Activated T-cell treated with anti-CD3 and anti-CD28 coated beads, Interleukin-2, amount 50 U/mL, for 72 hours (primary cell): Measurements from ENCODE around the gene PRKAA1. TPM values are rescaled to one million over a fixed set of nuclear protein-coding genes. Genes with fewer than 3 reads are reported as not detected.
"Not testable (repeated sequence)": the region's sequence is repeated elsewhere in the genome, so short reads cannot be mapped to it uniquely, and the experiment has no call there.

Experiments used
- ATAC-seq, 2 donors: fragments of 150-1000 bp; cut with Tn5 transposase; replicated peaks in 1 of 2; 2 replicates each; pipeline ENCODE4 v1.10.0; 2021; ENCODE audit warnings: moderate library complexity in 2 of 2, mild to moderate bottlenecking in 1 of 2
- DNase-seq, 2 donors: peaks; one replicate each; pipeline ENCODE4 v3.0.0; 2021 to 2022; ENCODE audit warnings: mixed read lengths in 1 of 2
- H3K27ac Mint-ChIP-seq: one replicate; pipeline ENCODE4 v1.8.0; 2022; ENCODE audit warnings: mild to moderate bottlenecking, moderate library complexity, mixed read lengths
- H3K27me3 Mint-ChIP-seq: one replicate; pipeline ENCODE4 v1.8.0; 2022; ENCODE audit warnings: low read depth, mixed read lengths
- H3K36me3 Mint-ChIP-seq, 2 donors: one replicate each; pipeline ENCODE4 v1.8.0; 2022; ENCODE audit warnings: mixed read lengths in 2 of 2, mild to moderate bottlenecking in 1 of 2; ENCODE audit not compliant: insufficient read depth in 2 of 2
- H3K4me1 Mint-ChIP-seq: one replicate; pipeline ENCODE4 v1.8.0; 2022; ENCODE audit warnings: low read depth, mixed read lengths
- H3K4me3 Mint-ChIP-seq, 2 donors: one replicate each; pipeline ENCODE4 v1.8.0; 2022; ENCODE audit warnings: mild to moderate bottlenecking in 2 of 2, mixed read lengths in 2 of 2, moderate library complexity in 2 of 2
- H3K9me3 Mint-ChIP-seq, 2 donors: one replicate each; pipeline ENCODE4 v1.8.0; 2022; ENCODE audit warnings: mixed read lengths in 2 of 2
- total RNA-seq, 2 donors: library from RNA; stranded (reverse); gene quantifications; one replicate each; pipeline ENCODE4 v1.2.3, GENCODE V29; 2022

PRKAA1 gene
- total RNA-seq, 2 donors from 2014 or later: 62.7 to 69.1 TPM

DNA sequence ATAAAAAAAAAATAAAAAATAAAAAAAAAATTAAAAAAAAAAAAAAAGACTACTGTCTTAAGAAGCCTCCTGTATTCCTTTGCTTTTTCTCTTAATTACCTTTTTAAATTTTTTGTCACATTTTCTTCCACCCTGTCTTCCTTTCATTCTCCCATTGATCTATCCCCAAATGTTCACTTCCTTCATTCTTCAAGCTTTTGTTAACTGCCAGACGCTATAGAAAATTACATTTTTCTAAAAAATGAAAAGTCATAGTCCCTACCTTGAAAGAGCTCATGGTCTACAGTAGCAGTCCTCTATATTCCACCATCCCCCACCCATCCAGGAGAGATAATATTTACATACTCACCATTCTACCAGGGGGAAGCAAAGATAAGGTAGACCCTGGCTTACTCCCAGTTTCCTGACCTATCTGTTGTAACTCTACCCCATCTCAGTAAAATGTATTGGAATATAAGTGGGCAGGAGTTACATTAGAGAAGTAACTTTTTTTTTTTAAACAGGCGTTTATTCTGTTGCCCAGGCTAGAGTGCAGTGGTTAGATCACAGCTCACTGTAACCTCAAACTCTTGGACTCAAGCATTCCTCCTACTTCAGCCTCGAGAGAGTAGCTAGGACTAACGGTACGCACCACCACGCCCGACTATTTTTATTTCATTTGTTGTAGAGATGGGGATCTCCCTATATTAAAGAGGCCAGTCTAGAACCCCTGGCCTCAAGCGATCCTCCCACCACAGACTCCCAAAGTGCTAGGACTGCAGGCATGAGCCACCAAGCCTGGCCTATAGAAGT, 3.8 kb upstream of the PRKAA1 start:
- Mint-ChIP-seq H3K27ac (no peak overlapping the region), H3K4me3 (no peak overlapping the region), H3K4me1 (peaks cover 13% of the 10 kb centered on the region), H3K9me3 (no peaks in the 10 kb centered on the region), H3K27me3 (peaks cover 11% of the 10 kb centered on the region), H3K36me3 (peaks cover 1 to 3% of the 10 kb centered on the region in 2 donors)
- ATAC-seq (no peak), DNase-seq (no peak)

GRCh38 chr5:40799258-40799657, 1.1 kb upstream of the PRKAA1 start:
- DNase-seq: no peak
- H3K27me3 Mint-ChIP-seq: peaks cover 11% of the 10 kb centered on the region
- H3K27ac Mint-ChIP-seq: peak overlapping the region; percentile 33
- peaks cover 3 to 11% of the 10 kb centered on the region in 2 donors for H3K36me3 Mint-ChIP-seq
- H3K4me3 Mint-ChIP-seq: peak overlapping the region; percentile 49 to 87
- H3K9me3 Mint-ChIP-seq: no peaks in the 10 kb centered on the region
- H3K4me1 Mint-ChIP-seq: peaks cover 39% of the 10 kb centered on the region
- ATAC-seq: no peak

GRCh38 chr5:40798801-40799210, 632 bp upstream of the PRKAA1 start:
- Mint-ChIP-seq H3K9me3 (no peaks in the 10 kb centered on the region), H3K27ac (peak overlapping the region; percentile 79), H3K36me3 (peaks cover 3 to 13% of the 10 kb centered on the region in 2 donors), H3K4me3 (peak overlapping the region; percentile 87 to 91), H3K27me3 (peaks cover 11% of the 10 kb centered on the region), H3K4me1 (peaks cover 43% of the 10 kb centered on the region)
- no peak for DNase-seq
- ATAC-seq: no peak

DNA sequence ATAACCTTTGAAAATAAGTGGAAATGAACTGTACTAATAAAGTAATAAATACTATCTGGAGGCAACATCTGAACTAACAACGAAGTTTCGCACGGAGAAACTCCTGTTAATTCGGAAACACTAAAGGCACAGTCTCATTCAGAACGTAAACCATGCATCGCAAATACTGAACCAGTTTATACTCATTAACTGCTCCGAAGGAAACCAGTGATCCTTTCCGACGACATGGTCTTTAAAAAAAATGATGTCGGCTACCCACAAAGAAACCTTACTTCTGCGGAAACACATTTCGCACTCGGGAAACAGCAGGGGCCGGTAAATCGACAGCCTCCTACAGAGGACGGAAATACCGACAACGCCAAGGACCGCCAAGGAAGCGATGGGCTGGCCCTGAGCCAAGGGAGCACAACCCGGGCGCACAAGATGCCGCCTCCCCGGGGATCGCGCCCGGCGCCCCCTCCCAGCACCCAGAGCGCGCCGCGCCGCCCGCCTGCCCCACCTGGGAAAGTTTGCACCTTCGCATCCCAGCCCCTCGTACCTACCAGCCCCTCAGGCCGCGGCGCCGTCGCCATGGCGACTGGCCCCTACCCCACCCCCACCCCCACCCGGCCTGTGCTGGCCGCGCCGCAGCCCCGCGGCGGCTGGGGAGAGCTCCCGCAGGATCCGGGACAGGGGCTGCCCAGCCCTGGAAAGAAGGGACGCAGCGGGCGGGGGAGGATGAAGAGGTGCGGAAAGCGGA, 732 bp downstream of the PRKAA1 start:
- H3K9me3 Mint-ChIP-seq: no peaks in the 10 kb centered on the region
- H3K27me3 Mint-ChIP-seq: peaks cover 11% of the 10 kb centered on the region
- ATAC-seq: peak; percentile 51 to 62
- H3K27ac Mint-ChIP-seq: peak overlapping the region; percentile 87
- peak overlapping the region; percentile 85 to 91 for H3K4me3 Mint-ChIP-seq
- peaks cover 54% of the 10 kb centered on the region for H3K4me1 Mint-ChIP-seq
- DNase-seq: peak; percentile 78 to 81
- H3K36me3 Mint-ChIP-seq: peaks cover 3 to 13% of the 10 kb centered on the region in 2 donors

DNA sequence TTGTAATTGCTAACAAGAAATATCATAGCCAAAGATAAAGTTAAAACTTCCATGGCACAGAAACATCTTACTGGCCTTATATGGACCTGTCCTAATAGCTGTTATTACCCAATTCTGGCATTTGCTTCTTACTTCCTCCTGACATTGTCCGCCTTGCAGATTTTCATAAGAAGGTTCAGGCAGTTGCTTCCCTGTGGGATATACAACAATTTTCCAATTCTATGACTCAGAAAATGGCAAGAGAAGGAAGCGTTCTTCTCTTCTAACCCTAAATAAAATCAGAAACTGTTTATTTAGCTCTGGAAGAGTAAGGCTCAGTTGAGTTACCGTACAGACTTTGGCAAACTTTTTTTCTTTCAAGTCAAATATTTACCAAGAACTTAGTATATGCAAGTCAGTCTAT, 1.7 kb downstream of the PRKAA1 start:
- H3K27me3 Mint-ChIP-seq: peaks cover 11% of the 10 kb centered on the region
- peak overlapping the region; percentile 85 to 91 for H3K4me3 Mint-ChIP-seq
- H3K27ac Mint-ChIP-seq: peak overlapping the region; percentile 87
- DNase-seq (no peak), ATAC-seq (no peak)
- H3K36me3 Mint-ChIP-seq: peaks cover 3 to 13% of the 10 kb centered on the region in 2 donors
- H3K9me3 Mint-ChIP-seq: no peaks in the 10 kb centered on the region
- H3K4me1 Mint-ChIP-seq: peaks cover 58% of the 10 kb centered on the region

GRCh38 chr5:40794877-40795276, 3.3 kb downstream of the PRKAA1 start:
- Mint-ChIP-seq H3K4me1 (peaks cover 74% of the 10 kb centered on the region), H3K36me3 (peaks cover 3 to 13% of the 10 kb centered on the region in 2 donors), H3K4me3 (peak overlapping the region in 1 of 2 donors; percentile 7), H3K27me3 (peaks cover 11% of the 10 kb centered on the region)
- not testable (repeated sequence) for ATAC-seq, H3K9me3 Mint-ChIP-seq, DNase-seq, H3K27ac Mint-ChIP-seq

GRCh38 chr5:40794340-40794739, 3.8 kb downstream of the PRKAA1 start:
- H3K27ac Mint-ChIP-seq, ATAC-seq, DNase-seq, H3K9me3 Mint-ChIP-seq: not testable (repeated sequence)
- Mint-ChIP-seq H3K4me3 (peak overlapping the region in 1 of 2 donors; percentile 7), H3K4me1 (peaks cover 78% of the 10 kb centered on the region), H3K36me3 (peaks cover 3 to 13% of the 10 kb centered on the region in 2 donors), H3K27me3 (peaks cover 10% of the 10 kb centered on the region)

DNA sequence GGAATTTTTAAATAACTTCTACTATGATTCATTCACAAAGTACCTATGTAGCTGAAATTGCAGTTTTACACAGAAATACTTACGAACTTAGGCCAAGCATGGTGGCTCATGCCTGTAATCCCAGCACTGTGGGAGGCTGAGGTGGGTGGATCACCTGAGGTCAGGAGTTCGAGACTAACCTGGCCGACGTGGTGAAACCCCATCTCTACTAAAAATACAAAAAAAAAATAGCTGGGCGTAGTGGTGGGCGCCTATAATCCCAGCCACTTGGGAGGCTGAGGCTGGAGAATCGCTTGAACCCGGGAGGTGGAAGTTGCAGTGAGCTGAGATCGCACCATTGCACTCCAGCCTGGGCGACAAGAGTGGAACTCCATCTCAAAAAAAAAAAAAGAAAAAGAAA, 5.5 kb downstream of the PRKAA1 start:
- not testable (repeated sequence) for H3K9me3 Mint-ChIP-seq, DNase-seq, ATAC-seq, H3K4me3 Mint-ChIP-seq, H3K27ac Mint-ChIP-seq, H3K27me3 Mint-ChIP-seq
- Mint-ChIP-seq H3K36me3 (peaks cover 6 to 22% of the 10 kb centered on the region in 2 donors), H3K4me1 (peaks cover 73% of the 10 kb centered on the region)

DNA sequence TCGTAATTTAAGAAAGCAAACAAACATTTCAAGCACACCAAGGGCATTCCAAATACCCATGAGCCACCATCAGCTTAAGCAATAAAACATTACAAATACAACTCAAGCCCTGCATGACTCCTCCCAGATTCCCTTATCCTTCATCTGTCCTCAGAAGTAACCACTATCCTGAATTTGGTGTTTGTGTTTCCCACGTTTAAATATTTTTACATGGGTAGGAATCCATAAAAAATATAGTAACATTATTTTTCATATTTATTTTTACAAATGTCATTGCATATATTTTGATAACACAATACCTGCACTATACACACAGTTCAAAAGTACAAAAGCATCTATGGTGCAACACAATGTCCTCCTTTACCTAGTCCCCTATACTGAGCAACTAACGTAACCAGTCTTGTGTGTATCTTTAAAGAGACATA, 6.4 kb downstream of the PRKAA1 start:
- peaks cover 9 to 25% of the 10 kb centered on the region in 2 donors for H3K36me3 Mint-ChIP-seq
- no peaks in the 10 kb centered on the region for H3K27me3 Mint-ChIP-seq
- H3K9me3 Mint-ChIP-seq: peaks cover 2 to 3% of the 10 kb centered on the region in 2 donors
- DNase-seq: no peak
- H3K4me1 Mint-ChIP-seq: peaks cover 68% of the 10 kb centered on the region
- ATAC-seq: no peak
- no peak overlapping the region for H3K4me3 Mint-ChIP-seq
- H3K27ac Mint-ChIP-seq: no peak overlapping the region

DNA sequence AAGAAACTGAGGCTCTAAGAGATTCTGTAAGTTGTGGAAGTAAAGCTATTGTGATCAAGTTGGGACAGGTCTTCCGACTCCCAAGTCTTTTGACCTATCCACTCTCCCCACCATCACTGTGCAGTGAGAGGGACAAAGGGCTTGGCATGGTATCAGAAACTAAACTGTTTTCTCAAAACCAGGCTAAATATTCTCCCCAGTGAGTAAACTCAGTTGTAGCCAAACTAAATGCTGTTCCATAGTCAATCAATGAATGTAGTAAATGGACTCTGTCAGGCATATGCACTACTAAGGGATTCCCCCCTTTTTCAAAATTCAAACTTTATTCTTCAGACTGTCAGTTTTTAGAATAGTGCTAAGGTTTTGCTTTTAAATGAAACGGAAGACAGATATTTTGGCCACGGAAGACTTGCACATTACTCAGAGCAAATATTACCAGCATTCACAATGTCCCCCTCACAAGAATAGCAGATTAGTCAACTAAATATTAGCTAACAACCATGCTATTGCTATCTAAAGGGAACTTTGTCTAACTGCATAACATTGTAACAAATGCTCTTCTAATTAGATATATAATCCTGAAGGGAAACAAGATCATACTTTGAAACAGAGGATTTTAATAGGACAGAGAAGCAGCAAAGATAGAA, 7.1 kb downstream of the PRKAA1 start:
- Mint-ChIP-seq H3K27ac (peak overlapping the region; percentile 85), H3K36me3 (peaks cover 13 to 26% of the 10 kb centered on the region in 2 donors), H3K9me3 (peaks cover 2 to 3% of the 10 kb centered on the region in 2 donors), H3K27me3 (no peaks in the 10 kb centered on the region), H3K4me3 (peak overlapping the region in 1 of 2 donors; percentile 31), H3K4me1 (peaks cover 67% of the 10 kb centered on the region)
- no peak for ATAC-seq
- no peak for DNase-seq

DNA sequence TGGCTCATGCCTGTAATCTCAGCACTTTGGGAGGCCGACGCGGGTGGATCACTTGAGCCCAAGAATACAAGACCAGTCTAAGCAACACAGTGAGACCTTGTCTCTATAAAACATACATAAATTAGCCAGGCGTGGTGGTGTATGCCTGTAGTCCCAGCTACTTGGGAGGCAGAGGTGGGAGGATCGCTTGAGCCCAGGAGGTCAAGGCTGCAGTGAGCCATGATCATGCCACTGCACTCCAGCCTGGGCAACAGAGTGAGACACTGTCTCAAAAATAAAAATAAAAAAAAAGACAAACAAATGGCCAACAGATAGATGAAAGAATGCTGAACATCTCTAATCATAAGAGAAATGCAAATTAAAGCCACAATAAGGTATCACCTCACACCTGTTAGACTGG, 9.2 kb downstream of the PRKAA1 start:
- peaks cover 54% of the 10 kb centered on the region for H3K4me1 Mint-ChIP-seq

DNA sequence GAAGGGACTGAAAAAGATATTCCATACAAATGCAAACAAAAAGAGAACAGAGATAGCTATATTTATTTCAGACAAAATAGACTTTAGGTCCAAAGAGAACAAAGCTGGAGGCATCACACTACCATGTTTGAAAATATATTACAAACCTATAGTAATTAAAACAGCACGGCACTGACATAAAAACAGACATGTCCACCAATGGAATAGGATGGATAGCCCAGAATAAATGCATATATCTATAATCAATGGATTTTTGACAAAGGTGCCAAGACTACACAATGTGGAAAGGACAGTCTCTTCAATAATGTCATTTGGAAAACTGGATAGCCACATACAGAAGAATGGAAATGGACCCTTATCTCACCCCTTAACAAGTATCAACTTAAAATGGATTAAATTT, 10.2 kb downstream of the PRKAA1 start:
- Mint-ChIP-seq H3K4me3 (no peak overlapping the region), H3K27me3 (no peaks in the 10 kb centered on the region), H3K36me3 (peaks cover 15 to 19% of the 10 kb centered on the region in 2 donors), H3K9me3 (peaks cover 2 to 3% of the 10 kb centered on the region in 2 donors), H3K4me1 (peaks cover 45% of the 10 kb centered on the region), H3K27ac (peak overlapping the region; percentile 75)
- DNase-seq (no peak), ATAC-seq (no peak)

More for the DNA sequence above, 9.2 kb downstream of the PRKAA1 start:
- H3K9me3 Mint-ChIP-seq, H3K4me3 Mint-ChIP-seq, DNase-seq, H3K27me3 Mint-ChIP-seq, ATAC-seq, H3K27ac Mint-ChIP-seq: not testable (repeated sequence)
- H3K36me3 Mint-ChIP-seq: peaks cover 15 to 19% of the 10 kb centered on the region in 2 donors

DNA sequence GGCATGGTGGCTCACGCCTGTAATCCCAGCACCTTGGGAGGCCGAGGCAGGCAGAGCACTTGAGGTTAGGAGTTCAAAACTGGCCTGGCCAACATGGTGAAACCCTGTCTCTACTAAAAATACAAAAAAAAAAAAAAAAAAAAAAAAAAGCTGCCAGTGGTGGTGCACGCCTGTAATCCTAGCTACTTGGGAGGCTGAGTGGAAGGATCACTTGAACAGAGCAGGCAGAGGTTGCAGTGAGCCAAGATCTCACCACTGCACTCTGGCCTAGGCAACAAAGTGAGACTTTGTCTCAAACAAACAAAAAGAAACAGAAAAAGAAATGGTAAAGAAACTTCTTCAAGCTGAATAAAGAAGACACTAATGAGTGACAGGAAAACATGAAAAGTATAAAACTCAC, 11.5 kb downstream of the PRKAA1 start:
- not testable (repeated sequence) for H3K27ac Mint-ChIP-seq, H3K9me3 Mint-ChIP-seq, ATAC-seq, DNase-seq, H3K4me3 Mint-ChIP-seq, H3K27me3 Mint-ChIP-seq
- H3K4me1 Mint-ChIP-seq: peaks cover 38% of the 10 kb centered on the region
- peaks cover 15 to 19% of the 10 kb centered on the region in 2 donors for H3K36me3 Mint-ChIP-seq
